GM23338 (cell line): ENCODE measurements around the gene USP50. TPM values are rescaled to one million over a fixed set of nuclear protein-coding genes. Genes with fewer than 3 reads are reported as not detected.

Experiments
- ATAC-seq: fragments of 200-7000 bp; cut with Tn5 transposase; 3 replicates; pipeline ENCODE4 v1.9.1; 2020
- DNase-seq: peaks from one replicate; pipeline ENCODE4 v3.0.0-alpha.2; 2015; ENCODE audit warnings: low spot score
- H2AFZ ChIP-seq: fragments of 200-600 bp; sonication (generic); 2 replicates; pipeline ENCODE4 v1.8.0; 2016; ENCODE audit warnings: antibody characterized with exemption, mild to moderate bottlenecking, moderate library complexity
- H3F3A ChIP-seq: fragments of 200-600 bp; sonication (generic); replicated peaks from 2 replicates; pipeline ENCODE4 v1.8.0; 2017; ENCODE audit warnings: antibody characterized with exemption, mixed run types, low read depth
- H3K27ac ChIP-seq: fragments of 200-600 bp; sonication (generic); 2 replicates; pipeline ENCODE4 v1.6.1; 2016; ENCODE audit warnings: low read depth
- H3K27me3 ChIP-seq: fragments of 200-600 bp; sonication (generic); 2 replicates; pipeline ENCODE4 v1.8.0; 2016; ENCODE audit warnings: mild to moderate bottlenecking, mixed run types, moderate library complexity; ENCODE audit not compliant: insufficient read depth
- H3K36me3 ChIP-seq: fragments of 200-600 bp; sonication (generic); 2 replicates; pipeline ENCODE4 v1.8.0; 2016; ENCODE audit warnings: mild to moderate bottlenecking; ENCODE audit not compliant: insufficient read depth
- H3K4me1 ChIP-seq: fragments of 200-600 bp; sonication (generic); 2 replicates; pipeline ENCODE4 v1.8.0; 2016; ENCODE audit warnings: mild to moderate bottlenecking, moderate library complexity; ENCODE audit not compliant: insufficient read depth
- H3K4me2 ChIP-seq: fragments of 200-600 bp; sonication (generic); 2 replicates; pipeline ENCODE4 v1.7.1; 2017; ENCODE audit warnings: mixed run types
- H3K4me3 ChIP-seq: fragments of 200-600 bp; sonication (generic); 2 replicates; pipeline ENCODE4 v1.6.1; 2016; ENCODE audit warnings: mixed run types
- H3K79me2 ChIP-seq: fragments of 200-600 bp; sonication (generic); replicated peaks from 2 replicates; pipeline ENCODE4 v1.8.0; 2017; ENCODE audit warnings: mild to moderate bottlenecking; ENCODE audit not compliant: insufficient read depth
- H3K9me2 ChIP-seq: fragments of 200-600 bp; sonication (generic); 2 replicates; pipeline ENCODE4 v1.8.0; 2017; ENCODE audit not compliant: insufficient read depth
- H4K20me1 ChIP-seq: fragments of 200-600 bp; sonication (generic); replicated peaks from 2 replicates; pipeline ENCODE4 v1.8.0; 2017; ENCODE audit warnings: mild to moderate bottlenecking; ENCODE audit not compliant: insufficient read depth
- H3K27ac Mint-ChIP-seq: 2 replicates; pipeline ENCODE4 v1.8.0; 2020; ENCODE audit warnings: inconsistent platforms, mild to moderate bottlenecking, moderate library complexity, mixed read lengths
- H3K27me3 Mint-ChIP-seq: 3 replicates; pipeline ENCODE4 v1.8.0; 2022; ENCODE audit warnings: low read depth, mild to moderate bottlenecking, moderate library complexity, mixed read lengths, inconsistent platforms; ENCODE audit not compliant: insufficient read depth, poor library complexity
- H3K36me3 Mint-ChIP-seq: 3 replicates; pipeline ENCODE4 v1.8.0; 2021; ENCODE audit warnings: low read depth, mild to moderate bottlenecking, inconsistent platforms, moderate library complexity, mixed read lengths
- H3K4me1 Mint-ChIP-seq: 3 replicates; pipeline ENCODE4 v1.8.0; 2020; ENCODE audit warnings: mild to moderate bottlenecking, inconsistent platforms, mixed read lengths
- H3K4me3 Mint-ChIP-seq: 3 replicates; pipeline ENCODE4 v1.8.0; 2021; ENCODE audit warnings: moderate library complexity, mild to moderate bottlenecking, inconsistent platforms, mixed read lengths
- H3K9me3 Mint-ChIP-seq: 3 replicates; pipeline ENCODE4 v1.8.0; 2020; ENCODE audit warnings: moderate library complexity, mild to moderate bottlenecking, inconsistent platforms, mixed read lengths
- CREB1 ChIP-seq: fragments of 250-450 bp; sonication (Bioruptor Pico); IDR thresholded peaks from 2 replicates; pipeline ENCODE4 v1.5.0; 2020; ENCODE audit warnings: low read depth, mild to moderate bottlenecking, moderate library complexity
- EZH2 ChIP-seq: fragments of 200-600 bp; sonication (generic); IDR thresholded peaks from one replicate; pipeline ENCODE4 v1.8.0; 2017; ENCODE audit warnings: antibody characterized with exemption, mild to moderate bottlenecking, low read depth; ENCODE audit not compliant: unreplicated experiment
- EZH2phosphoT487 ChIP-seq: fragments of 200-600 bp; sonication (generic); IDR thresholded peaks from one replicate; pipeline ENCODE4 v1.8.1; 2018; ENCODE audit warnings: antibody characterized with exemption; ENCODE audit not compliant: unreplicated experiment
- JUNB ChIP-seq: IDR thresholded peaks from one replicate; pipeline ENCODE4 v1.6.1; 2016; ENCODE audit warnings: antibody characterized with exemption; ENCODE audit not compliant: unreplicated experiment
- NANOG ChIP-seq: IDR thresholded peaks from 2 replicates; pipeline ENCODE4 v1.6.1; 2016; ENCODE audit warnings: antibody characterized with exemption, borderline replicate concordance
- POLR2AphosphoS5 ChIP-seq: IDR thresholded peaks from 2 replicates; pipeline ENCODE4 v1.6.1; 2016; ENCODE audit warnings: antibody characterized with exemption, low read depth
- STAT1 ChIP-seq: IDR thresholded peaks from one replicate; pipeline ENCODE4 v1.6.1; 2016; ENCODE audit warnings: antibody characterized with exemption; ENCODE audit not compliant: unreplicated experiment
- ZNF114 ChIP-seq: fragments of 250-450 bp; sonication (Bioruptor Pico); IDR thresholded peaks from 2 replicates; pipeline ENCODE4 v1.5.0; 2020; ENCODE audit warnings: mild to moderate bottlenecking, moderate library complexity
- ZNF331 ChIP-seq: fragments of 250-450 bp; sonication (Bioruptor Pico); IDR thresholded peaks from 2 replicates; pipeline ENCODE4 v1.5.0; 2020; ENCODE audit warnings: low read depth, mild to moderate bottlenecking, moderate library complexity
- polyA plus RNA-seq: library from polyadenylated mRNA; unstranded; fragments of >200 nt; fragmentation: Nextera tagmentation; extraction: Ambion mirVana; gene quantifications from 2 replicates; pipeline ENCODE4 v1.2.1, GENCODE V29; 2016
- total RNA-seq: library from RNA; depleted of rRNA; stranded (reverse); fragments of >200 nt; shearing (Covaris generic); gene quantifications from 2 replicates; pipeline ENCODE4 v1.2.3, GENCODE V29; 2014
- TF ChIP-seq, protein P1 (sequence below): IDR thresholded peaks from one replicate; pipeline ENCODE4 v1.6.1; 2018; ENCODE audit warnings: antibody characterized with exemption; ENCODE audit not compliant: unreplicated experiment
- TF ChIP-seq, protein P2 (sequence below): fragments of 250-450 bp; sonication (Bioruptor Pico); IDR thresholded peaks from 2 replicates; pipeline ENCODE4 v1.5.0; 2020; ENCODE audit warnings: mild to moderate bottlenecking, moderate library complexity
- TF ChIP-seq, protein P3 (sequence below), 2 experiments: fragments of 200-600 bp in 1 of 2; sonication (generic) in 1 of 2; conservative IDR thresholded peaks; 2 replicates each; pipeline versions ENCODE4 v1.5.1 to v1.6.1; 2016 to 2017; ENCODE audit warnings: antibody characterized with exemption in 2 of 2, low read depth in 2 of 2, mild to moderate bottlenecking in 2 of 2, moderate library complexity in 1 of 2
- TF ChIP-seq, protein P4 (sequence below): IDR thresholded peaks from 2 replicates; pipeline ENCODE4 v1.6.1; 2016; ENCODE audit warnings: antibody characterized with exemption

Gene USP50
- total and polyA plus RNA-seq, 2 experiments from 2014 or later: 6.3 TPM; not detected in 1

DNA sequence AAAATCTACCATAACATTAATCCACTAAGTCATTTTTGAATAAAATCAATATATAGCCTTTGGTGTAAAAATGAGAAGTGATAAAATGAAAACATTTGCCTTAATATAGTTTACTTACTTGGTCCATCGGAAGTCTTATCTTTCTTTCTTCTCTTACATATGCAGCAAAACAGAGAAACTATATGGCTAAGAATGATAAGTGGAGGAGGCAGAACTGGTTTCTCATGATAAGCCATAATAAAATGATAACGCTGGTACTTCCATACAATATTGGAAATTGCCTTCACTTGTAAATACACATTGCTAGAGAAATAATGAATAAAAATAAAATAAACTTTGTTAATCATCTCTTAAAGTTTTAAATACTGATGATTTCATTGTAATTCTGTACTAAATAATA is 47.8 kb upstream of the USP50 start:
- Histone ChIP-seq H2AFZ (no peak overlapping the region), H3K27ac (no peak overlapping the region), H3K36me3 (peaks cover 21% of the 10 kb centered on the region; the same call in 1 of the 2 replicates), H3K27me3 (no peaks in the 10 kb centered on the region), H3K79me2 (no peaks in the 10 kb centered on the region), H3K9me2 (no peaks in the 10 kb centered on the region), H3K4me2 (no peak overlapping the region), H3K4me3 (no peak overlapping the region), H3F3A (no peaks in the 10 kb centered on the region), H3K4me1 (no peaks in the 10 kb centered on the region), H4K20me1 (no peaks in the 10 kb centered on the region)
- Mint-ChIP-seq H3K27ac (no peak overlapping the region), H3K4me3 (no peak overlapping the region), H3K36me3 (peaks cover 38% of the 10 kb centered on the region), H3K9me3 (no peaks in the 10 kb centered on the region), H3K27me3 (no peaks in the 10 kb centered on the region), H3K4me1 (no peaks in the 10 kb centered on the region)
- ATAC-seq: no peak
- DNase-seq: no peak
- no peak for TF ChIP-seq ZNF114 (CRISPR knock-in tag)
- no peak for TF ChIP-seq ZNF331 (CRISPR knock-in tag)
- TF ChIP-seq, protein P1, sequence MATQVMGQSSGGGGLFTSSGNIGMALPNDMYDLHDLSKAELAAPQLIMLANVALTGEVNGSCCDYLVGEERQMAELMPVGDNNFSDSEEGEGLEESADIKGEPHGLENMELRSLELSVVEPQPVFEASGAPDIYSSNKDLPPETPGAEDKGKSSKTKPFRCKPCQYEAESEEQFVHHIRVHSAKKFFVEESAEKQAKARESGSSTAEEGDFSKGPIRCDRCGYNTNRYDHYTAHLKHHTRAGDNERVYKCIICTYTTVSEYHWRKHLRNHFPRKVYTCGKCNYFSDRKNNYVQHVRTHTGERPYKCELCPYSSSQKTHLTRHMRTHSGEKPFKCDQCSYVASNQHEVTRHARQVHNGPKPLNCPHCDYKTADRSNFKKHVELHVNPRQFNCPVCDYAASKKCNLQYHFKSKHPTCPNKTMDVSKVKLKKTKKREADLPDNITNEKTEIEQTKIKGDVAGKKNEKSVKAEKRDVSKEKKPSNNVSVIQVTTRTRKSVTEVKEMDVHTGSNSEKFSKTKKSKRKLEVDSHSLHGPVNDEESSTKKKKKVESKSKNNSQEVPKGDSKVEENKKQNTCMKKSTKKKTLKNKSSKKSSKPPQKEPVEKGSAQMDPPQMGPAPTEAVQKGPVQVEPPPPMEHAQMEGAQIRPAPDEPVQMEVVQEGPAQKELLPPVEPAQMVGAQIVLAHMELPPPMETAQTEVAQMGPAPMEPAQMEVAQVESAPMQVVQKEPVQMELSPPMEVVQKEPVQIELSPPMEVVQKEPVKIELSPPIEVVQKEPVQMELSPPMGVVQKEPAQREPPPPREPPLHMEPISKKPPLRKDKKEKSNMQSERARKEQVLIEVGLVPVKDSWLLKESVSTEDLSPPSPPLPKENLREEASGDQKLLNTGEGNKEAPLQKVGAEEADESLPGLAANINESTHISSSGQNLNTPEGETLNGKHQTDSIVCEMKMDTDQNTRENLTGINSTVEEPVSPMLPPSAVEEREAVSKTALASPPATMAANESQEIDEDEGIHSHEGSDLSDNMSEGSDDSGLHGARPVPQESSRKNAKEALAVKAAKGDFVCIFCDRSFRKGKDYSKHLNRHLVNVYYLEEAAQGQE: no peak
- no peak for TF ChIP-seq EZH2phosphoT487
- TF ChIP-seq, protein P2, sequence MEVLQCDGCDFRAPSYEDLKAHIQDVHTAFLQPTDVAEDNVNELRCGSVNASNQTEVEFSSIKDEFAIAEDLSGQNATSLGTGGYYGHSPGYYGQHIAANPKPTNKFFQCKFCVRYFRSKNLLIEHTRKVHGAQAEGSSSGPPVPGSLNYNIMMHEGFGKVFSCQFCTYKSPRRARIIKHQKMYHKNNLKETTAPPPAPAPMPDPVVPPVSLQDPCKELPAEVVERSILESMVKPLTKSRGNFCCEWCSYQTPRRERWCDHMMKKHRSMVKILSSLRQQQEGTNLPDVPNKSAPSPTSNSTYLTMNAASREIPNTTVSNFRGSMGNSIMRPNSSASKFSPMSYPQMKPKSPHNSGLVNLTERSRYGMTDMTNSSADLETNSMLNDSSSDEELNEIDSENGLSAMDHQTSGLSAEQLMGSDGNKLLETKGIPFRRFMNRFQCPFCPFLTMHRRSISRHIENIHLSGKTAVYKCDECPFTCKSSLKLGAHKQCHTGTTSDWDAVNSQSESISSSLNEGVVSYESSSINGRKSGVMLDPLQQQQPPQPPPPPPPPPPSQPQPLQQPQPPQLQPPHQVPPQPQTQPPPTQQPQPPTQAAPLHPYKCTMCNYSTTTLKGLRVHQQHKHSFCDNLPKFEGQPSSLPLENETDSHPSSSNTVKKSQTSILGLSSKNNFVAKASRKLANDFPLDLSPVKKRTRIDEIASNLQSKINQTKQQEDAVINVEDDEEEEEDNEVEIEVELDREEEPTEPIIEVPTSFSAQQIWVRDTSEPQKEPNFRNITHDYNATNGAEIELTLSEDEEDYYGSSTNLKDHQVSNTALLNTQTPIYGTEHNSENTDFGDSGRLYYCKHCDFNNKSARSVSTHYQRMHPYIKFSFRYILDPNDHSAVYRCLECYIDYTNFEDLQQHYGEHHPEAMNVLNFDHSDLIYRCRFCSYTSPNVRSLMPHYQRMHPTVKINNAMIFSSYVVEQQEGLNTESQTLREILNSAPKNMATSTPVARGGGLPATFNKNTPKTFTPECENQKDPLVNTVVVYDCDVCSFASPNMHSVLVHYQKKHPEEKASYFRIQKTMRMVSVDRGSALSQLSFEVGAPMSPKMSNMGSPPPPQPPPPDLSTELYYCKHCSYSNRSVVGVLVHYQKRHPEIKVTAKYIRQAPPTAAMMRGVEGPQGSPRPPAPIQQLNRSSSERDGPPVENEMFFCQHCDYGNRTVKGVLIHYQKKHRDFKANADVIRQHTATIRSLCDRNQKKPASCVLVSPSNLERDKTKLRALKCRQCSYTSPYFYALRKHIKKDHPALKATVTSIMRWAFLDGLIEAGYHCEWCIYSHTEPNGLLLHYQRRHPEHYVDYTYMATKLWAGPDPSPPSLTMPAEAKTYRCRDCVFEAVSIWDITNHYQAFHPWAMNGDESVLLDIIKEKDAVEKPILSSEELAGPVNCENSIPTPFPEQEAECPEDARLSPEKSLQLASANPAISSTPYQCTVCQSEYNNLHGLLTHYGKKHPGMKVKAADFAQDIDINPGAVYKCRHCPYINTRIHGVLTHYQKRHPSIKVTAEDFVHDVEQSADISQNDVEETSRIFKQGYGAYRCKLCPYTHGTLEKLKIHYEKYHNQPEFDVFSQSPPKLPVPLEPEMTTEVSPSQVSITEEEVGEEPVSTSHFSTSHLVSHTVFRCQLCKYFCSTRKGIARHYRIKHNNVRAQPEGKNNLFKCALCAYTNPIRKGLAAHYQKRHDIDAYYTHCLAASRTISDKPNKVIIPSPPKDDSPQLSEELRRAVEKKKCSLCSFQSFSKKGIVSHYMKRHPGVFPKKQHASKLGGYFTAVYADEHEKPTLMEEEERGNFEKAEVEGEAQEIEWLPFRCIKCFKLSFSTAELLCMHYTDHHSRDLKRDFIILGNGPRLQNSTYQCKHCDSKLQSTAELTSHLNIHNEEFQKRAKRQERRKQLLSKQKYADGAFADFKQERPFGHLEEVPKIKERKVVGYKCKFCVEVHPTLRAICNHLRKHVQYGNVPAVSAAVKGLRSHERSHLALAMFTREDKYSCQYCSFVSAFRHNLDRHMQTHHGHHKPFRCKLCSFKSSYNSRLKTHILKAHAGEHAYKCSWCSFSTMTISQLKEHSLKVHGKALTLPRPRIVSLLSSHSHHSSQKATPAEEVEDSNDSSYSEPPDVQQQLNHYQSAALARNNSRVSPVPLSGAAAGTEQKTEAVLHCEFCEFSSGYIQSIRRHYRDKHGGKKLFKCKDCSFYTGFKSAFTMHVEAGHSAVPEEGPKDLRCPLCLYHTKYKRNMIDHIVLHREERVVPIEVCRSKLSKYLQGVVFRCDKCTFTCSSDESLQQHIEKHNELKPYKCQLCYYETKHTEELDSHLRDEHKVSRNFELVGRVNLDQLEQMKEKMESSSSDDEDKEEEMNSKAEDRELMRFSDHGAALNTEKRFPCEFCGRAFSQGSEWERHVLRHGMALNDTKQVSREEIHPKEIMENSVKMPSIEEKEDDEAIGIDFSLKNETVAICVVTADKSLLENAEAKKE: no peak
- no peak for TF ChIP-seq EZH2
- TF ChIP-seq CREB1 (CRISPR knock-in tag): no peak
- no peak for TF ChIP-seq JUNB
- TF ChIP-seq, protein P3, sequence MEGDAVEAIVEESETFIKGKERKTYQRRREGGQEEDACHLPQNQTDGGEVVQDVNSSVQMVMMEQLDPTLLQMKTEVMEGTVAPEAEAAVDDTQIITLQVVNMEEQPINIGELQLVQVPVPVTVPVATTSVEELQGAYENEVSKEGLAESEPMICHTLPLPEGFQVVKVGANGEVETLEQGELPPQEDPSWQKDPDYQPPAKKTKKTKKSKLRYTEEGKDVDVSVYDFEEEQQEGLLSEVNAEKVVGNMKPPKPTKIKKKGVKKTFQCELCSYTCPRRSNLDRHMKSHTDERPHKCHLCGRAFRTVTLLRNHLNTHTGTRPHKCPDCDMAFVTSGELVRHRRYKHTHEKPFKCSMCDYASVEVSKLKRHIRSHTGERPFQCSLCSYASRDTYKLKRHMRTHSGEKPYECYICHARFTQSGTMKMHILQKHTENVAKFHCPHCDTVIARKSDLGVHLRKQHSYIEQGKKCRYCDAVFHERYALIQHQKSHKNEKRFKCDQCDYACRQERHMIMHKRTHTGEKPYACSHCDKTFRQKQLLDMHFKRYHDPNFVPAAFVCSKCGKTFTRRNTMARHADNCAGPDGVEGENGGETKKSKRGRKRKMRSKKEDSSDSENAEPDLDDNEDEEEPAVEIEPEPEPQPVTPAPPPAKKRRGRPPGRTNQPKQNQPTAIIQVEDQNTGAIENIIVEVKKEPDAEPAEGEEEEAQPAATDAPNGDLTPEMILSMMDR (conservative IDR thresholded peaks at IDR 0.05; ENCODE audit: low read depth in 2 of 2): no peak
- TF ChIP-seq POLR2AphosphoS5: no peak
- no peak for TF ChIP-seq STAT1
- TF ChIP-seq NANOG: no peak
- TF ChIP-seq, protein P4, sequence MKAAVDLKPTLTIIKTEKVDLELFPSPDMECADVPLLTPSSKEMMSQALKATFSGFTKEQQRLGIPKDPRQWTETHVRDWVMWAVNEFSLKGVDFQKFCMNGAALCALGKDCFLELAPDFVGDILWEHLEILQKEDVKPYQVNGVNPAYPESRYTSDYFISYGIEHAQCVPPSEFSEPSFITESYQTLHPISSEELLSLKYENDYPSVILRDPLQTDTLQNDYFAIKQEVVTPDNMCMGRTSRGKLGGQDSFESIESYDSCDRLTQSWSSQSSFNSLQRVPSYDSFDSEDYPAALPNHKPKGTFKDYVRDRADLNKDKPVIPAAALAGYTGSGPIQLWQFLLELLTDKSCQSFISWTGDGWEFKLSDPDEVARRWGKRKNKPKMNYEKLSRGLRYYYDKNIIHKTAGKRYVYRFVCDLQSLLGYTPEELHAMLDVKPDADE: no peak
